Suprapubic skin (tissue), 4 donors: ENCODE measurements around the gene PCDHGA7. TPM values are rescaled to one million over a fixed set of nuclear protein-coding genes. Genes with fewer than 3 reads are reported as not detected.
A peak's percentile ranks its signal among the peaks of the same experiment; 100 is the strongest.
"Not testable (repeated sequence)": the region's sequence is repeated elsewhere in the genome, so short reads cannot be mapped to it uniquely, and the experiment has no call there.

Experiments used
- DNase-seq, 2 donors: peaks; one replicate each; pipeline ENCODE4 v3.0.0-alpha.2; 2019; ENCODE audit warnings: low spot score in 2 of 2
- H3K27ac ChIP-seq: fragments of 200-600 bp; sonication (generic); one replicate; pipeline ENCODE4 v1.5.1; 2019
- H3K27me3 ChIP-seq: fragments of 200-600 bp; sonication (generic); one replicate; pipeline ENCODE4 v1.5.1; 2019
- H3K36me3 ChIP-seq: fragments of 200-600 bp; sonication (generic); one replicate; pipeline ENCODE4 v1.5.1; 2019
- H3K4me1 ChIP-seq: fragments of 200-600 bp; sonication (generic); one replicate; pipeline ENCODE4 v1.5.1; 2019
- H3K4me3 ChIP-seq: fragments of 200-600 bp; sonication (generic); one replicate; pipeline ENCODE4 v1.5.1; 2019; ENCODE audit warnings: mild to moderate bottlenecking
- H3K9me3 ChIP-seq: fragments of 200-600 bp; sonication (generic); one replicate; pipeline ENCODE4 v1.5.1; 2019
- EP300 ChIP-seq: sonication (generic); formaldehyde crosslinking; IDR thresholded peaks from one replicate; pipeline ENCODE4 v1.6.1; 2017; ENCODE audit warnings: antibody characterized with exemption
- POLR2A ChIP-seq, 2 donors: fragments of 450-650 bp; IDR thresholded peaks; one replicate each; pipeline ENCODE4 v1.6.1; 2017; ENCODE audit warnings: antibody characterized with exemption in 2 of 2, mild to moderate bottlenecking in 2 of 2, moderate library complexity in 2 of 2
- POLR2AphosphoS5 ChIP-seq, 3 donors: sonication (generic); formaldehyde crosslinking; IDR thresholded peaks; one replicate each; pipeline ENCODE4 v1.6.1; 2017; ENCODE audit warnings: antibody characterized with exemption in 3 of 3
- WGBS: methylation state at CpG from one replicate; pipeline ENCODE4 v1.1.5; 2018; 5-methylcytosine and 5-hydroxymethylcytosine counted together
- total RNA-seq, 4 donors: library from RNA; depleted of rRNA; stranded (reverse); fragments of >200 nt; gene quantifications; one replicate each; pipeline ENCODE4 v1.1.0, GENCODE V29; 2016
- TF ChIP-seq, protein P1 (sequence below), 2 donors: fragments of 200-600 bp in 1 of 2; fragments of 450-650 bp in 1 of 2; sonication (generic) in 1 of 2; IDR thresholded peaks; one replicate each; pipeline ENCODE4 v1.5.1; 2016 to 2019; ENCODE audit warnings: antibody characterized with exemption in 2 of 2, mild to moderate bottlenecking in 1 of 2, moderate library complexity in 1 of 2

PCDHGA7 gene
- total RNA-seq, 4 donors from 2014 or later: 2.7 to 5.6 (median 4.5) TPM

DNA sequence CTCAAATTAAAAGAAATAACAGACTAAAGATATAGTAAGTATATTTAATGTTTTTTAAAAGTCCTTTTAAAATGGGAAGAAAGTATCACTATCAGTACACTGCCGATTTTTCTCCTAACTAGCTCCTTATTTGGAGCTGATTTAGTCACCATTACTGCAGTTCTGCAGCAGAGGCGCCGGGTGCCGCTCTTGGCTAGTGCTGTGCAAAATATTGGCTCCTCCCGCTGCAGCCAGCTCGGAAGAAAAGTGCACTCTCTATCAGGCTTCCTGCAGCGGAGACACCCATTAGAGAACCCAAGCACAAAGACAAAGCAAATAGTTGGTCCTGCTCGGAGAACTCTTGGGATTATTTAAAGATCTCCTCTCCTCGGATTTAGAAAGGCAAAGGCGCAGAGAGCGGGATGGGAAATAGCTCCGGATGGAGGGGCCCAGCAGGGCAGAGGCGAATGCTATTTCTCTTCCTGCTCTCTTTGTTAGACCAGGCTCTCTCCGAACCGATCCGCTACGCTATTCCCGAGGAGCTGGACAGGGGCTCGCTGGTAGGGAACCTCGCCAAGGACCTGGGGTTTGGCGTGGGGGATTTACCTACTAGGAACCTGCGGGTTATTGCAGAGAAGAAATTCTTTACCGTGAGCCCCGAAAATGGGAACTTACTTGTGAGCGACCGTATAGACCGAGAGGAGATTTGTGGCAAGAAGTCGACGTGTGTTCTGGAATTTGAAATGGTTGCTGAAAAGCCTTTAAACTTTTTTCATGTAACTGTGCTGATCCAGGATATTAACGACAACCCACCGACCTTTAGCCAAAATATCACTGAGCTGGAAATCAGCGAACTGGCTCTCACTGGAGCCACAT, 12.3 kb upstream of the PCDHGA7 start, which contains the start of gene PCDHGB3:
Gene PCDHGB3 (plus strand): TSS at position 249 of the 855 bp plus-strand sequence. CDS start 153 bp downstream, at position 402.
- H3K4me1 ChIP-seq: no peaks in the 10 kb centered on the region
- no peak for TF ChIP-seq POLR2AphosphoS5 (IDR thresholded peaks at IDR 0.05)
- TF ChIP-seq, protein P1, sequence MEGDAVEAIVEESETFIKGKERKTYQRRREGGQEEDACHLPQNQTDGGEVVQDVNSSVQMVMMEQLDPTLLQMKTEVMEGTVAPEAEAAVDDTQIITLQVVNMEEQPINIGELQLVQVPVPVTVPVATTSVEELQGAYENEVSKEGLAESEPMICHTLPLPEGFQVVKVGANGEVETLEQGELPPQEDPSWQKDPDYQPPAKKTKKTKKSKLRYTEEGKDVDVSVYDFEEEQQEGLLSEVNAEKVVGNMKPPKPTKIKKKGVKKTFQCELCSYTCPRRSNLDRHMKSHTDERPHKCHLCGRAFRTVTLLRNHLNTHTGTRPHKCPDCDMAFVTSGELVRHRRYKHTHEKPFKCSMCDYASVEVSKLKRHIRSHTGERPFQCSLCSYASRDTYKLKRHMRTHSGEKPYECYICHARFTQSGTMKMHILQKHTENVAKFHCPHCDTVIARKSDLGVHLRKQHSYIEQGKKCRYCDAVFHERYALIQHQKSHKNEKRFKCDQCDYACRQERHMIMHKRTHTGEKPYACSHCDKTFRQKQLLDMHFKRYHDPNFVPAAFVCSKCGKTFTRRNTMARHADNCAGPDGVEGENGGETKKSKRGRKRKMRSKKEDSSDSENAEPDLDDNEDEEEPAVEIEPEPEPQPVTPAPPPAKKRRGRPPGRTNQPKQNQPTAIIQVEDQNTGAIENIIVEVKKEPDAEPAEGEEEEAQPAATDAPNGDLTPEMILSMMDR (IDR thresholded peaks at IDR 0.05): peak in 1 of 2 donors; percentile 27
- no peaks in the 10 kb centered on the region for H3K36me3 ChIP-seq
- H3K27me3 ChIP-seq: peaks cover 15% of the 10 kb centered on the region
- 21% methylated on average over 32 of the region's 32 CpGs for WGBS
- H3K27ac ChIP-seq: no peak within 1 kb of the TSS
- peaks cover 63% of the 10 kb centered on the region for H3K9me3 ChIP-seq
- H3K4me3 ChIP-seq: peak within 1 kb of the TSS; percentile 37
- DNase-seq: no peak

DNA sequence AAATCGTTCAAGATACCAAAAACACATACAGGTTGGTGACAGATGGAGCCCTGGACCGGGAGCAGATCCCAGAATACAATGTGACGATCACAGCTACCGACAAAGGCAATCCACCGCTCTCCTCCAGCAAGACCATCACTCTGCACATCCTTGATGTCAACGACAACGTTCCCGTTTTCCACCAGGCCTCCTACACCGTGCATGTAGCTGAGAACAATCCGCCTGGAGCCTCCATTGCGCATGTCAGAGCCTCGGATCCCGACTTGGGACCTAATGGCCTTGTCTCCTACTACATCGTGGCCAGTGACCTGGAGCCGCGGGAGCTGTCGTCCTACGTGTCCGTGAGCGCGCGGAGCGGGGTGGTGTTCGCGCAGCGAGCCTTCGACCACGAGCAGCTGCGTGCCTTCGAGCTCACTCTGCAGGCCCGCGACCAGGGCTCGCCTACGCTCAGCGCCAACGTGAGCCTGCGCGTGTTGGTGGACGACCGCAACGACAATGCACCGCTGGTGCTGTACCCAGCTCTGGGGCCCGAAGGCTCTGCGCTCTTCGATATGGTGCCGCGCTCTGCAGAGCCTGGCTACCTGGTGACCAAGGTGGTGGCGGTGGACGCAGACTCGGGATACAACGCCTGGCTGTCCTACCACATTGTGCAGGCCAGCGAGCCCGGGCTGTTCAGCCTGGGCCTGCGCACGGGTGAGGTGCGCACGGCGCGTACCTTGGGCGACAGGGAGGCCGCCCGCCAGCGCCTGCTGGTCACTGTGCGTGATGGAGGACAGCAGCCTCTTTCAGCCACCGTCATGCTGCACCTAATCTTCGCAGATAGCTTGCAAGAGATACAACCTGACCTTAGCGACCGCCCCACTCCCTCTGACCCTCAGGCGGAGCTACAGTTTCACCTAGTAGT, 10.7 kb upstream of the PCDHGA7 start:
- TF ChIP-seq POLR2AphosphoS5 (IDR thresholded peaks at IDR 0.05) (no peak), POLR2A (IDR thresholded peaks at IDR 0.05) (no peak), EP300 (no peak)
- TF ChIP-seq, protein P1 (IDR thresholded peaks at IDR 0.05): no peak
- H3K27me3 ChIP-seq: peaks cover 12% of the 10 kb centered on the region
- no peak overlapping the region for H3K27ac ChIP-seq
- H3K9me3 ChIP-seq: peaks cover 62% of the 10 kb centered on the region
- H3K36me3 ChIP-seq: no peaks in the 10 kb centered on the region
- H3K4me3 ChIP-seq: no peak overlapping the region
- H3K4me1 ChIP-seq: no peaks in the 10 kb centered on the region
- WGBS: 31% methylated on average over 18 of the region's 69 CpGs
- DNase-seq: no peak

DNA sequence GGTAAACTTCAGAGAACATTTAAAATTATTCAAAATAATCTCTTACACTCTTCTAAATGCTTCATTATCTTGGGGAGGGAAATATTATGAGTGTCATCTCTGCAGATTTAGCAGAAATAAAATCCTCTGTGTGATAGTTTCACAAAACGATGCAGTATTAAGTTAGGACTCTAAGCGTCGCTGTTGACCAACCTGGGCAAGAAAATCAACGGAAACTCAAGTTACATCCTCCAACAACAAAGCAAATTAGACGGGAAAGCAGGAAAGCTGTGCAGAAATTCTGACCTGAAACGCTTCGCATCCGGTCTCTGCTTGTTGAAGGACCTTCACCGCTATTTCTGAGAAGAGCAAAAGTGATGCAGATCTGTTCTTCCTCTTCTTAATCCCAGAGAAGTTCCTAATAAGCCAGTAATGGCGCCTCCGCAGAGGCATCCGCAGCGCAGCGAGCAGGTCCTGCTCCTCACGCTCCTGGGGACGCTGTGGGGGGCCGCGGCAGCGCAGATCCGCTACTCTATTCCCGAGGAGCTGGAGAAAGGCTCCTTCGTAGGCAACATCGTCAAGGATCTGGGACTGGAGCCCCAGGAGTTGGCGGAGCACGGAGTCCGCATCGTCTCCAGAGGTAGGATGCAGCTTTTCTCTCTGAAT, 8.7 kb upstream of the PCDHGA7 start, which contains the start of gene PCDHGA6:
Gene PCDHGA6 (plus strand): TSS at position 219 of the 645 bp plus-strand sequence. CDS start 193 bp downstream, at position 412.
- peaks cover 60% of the 10 kb centered on the region for H3K9me3 ChIP-seq
- 23% methylated on average over 23 of the region's 27 CpGs for WGBS
- no peaks in the 10 kb centered on the region for H3K4me1 ChIP-seq
- peaks cover 9% of the 10 kb centered on the region for H3K27me3 ChIP-seq
- H3K36me3 ChIP-seq: no peaks in the 10 kb centered on the region
- no peak for TF ChIP-seq POLR2A (IDR thresholded peaks at IDR 0.05)
- TF ChIP-seq POLR2AphosphoS5 (IDR thresholded peaks at IDR 0.05): no peak
- TF ChIP-seq, protein P1 (IDR thresholded peaks at IDR 0.05): no peak
- no peak for TF ChIP-seq EP300
- H3K4me3 ChIP-seq: peak within 1 kb of the TSS; percentile 29
- DNase-seq: no peak
- no peak within 1 kb of the TSS for H3K27ac ChIP-seq

DNA sequence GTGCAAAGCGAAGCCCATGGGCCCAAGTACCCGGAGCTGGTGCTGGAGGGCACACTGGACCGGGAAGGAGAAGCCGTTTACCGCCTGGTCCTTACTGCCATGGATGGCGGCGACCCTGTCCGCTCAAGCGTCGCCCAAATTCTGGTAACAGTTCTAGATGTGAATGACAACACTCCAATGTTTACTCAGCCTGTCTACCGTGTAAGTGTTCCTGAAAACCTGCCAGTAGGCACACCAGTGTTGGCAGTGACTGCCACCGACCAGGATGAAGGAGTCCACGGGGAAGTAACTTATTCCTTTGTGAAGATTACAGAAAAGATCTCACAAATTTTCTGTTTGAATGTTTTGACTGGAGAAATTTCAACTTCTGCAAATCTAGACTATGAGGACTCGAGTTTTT, 7.9 kb upstream of the PCDHGA7 start:
- Histone ChIP-seq H3K4me1 (no peaks in the 10 kb centered on the region), H3K27me3 (peaks cover 9% of the 10 kb centered on the region), H3K27ac (no peak overlapping the region), H3K9me3 (peaks cover 60% of the 10 kb centered on the region), H3K4me3 (no peak overlapping the region), H3K36me3 (no peaks in the 10 kb centered on the region)
- WGBS: 65% methylated on average over 13 of the region's 14 CpGs
- no peak for TF ChIP-seq POLR2AphosphoS5 (IDR thresholded peaks at IDR 0.05)
- TF ChIP-seq EP300: no peak
- no peak for TF ChIP-seq POLR2A (IDR thresholded peaks at IDR 0.05)
- TF ChIP-seq, protein P1 (IDR thresholded peaks at IDR 0.05): no peak
- no peak for DNase-seq

DNA sequence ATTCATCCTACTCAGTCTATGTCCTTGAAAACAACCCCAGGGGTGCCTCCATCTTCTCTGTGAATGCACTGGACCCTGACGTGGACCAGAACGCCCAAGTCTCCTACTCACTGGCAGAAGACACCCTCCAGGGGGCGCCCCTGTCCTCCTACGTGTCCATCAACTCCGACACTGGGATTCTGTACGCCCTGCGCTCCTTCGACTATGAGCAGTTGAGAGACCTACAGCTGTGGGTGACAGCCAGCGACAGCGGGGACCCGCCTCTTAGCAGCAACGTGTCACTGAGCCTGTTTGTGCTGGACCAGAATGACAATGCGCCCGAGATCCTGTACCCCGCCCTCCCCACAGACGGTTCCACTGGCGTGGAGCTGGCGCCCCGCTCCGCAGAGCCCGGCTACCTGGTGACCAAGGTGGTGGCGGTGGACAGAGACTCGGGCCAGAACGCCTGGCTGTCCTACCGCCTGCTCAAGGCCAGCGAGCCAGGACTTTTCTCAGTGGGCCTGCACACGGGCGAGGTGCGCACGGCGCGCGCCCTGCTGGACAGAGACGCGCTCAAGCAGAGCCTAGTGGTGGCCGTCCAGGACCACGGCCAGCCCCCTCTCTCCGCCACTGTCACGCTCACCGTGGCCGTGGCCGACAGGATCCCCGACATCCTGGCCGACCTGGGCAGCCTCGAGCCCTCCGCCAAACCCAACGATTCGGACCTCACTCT, 6.9 kb upstream of the PCDHGA7 start:
- 50% methylated on average over 13 of the region's 48 CpGs for WGBS
- not testable (repeated sequence) for H3K27ac ChIP-seq, H3K27me3 ChIP-seq, DNase-seq, H3K4me1 ChIP-seq, H3K4me3 ChIP-seq, H3K36me3 ChIP-seq
- H3K9me3 ChIP-seq: peaks cover 59% of the 10 kb centered on the region
